ENCODE measurements around the gene ENOX1.

- no peak for TF ChIP-seq ESRRG (CRISPR knock-in tag; IDR thresholded peaks at IDR 0.05)
- no peak for TF ChIP-seq POU6F1 (CRISPR knock-in tag; IDR thresholded peaks at IDR 0.05; ENCODE audit: borderline replicate concordance, low read depth)
- no peak for TF ChIP-seq CREB5 (CRISPR knock-in tag; IDR thresholded peaks at IDR 0.05; ENCODE audit: low read depth)
- no peak for TF ChIP-seq RARB (CRISPR knock-in tag; IDR thresholded peaks at IDR 0.05)
- TF ChIP-seq ZNF70 (CRISPR knock-in tag; IDR thresholded peaks at IDR 0.05), result no peak
- no peak for TF ChIP-seq OSR1 (CRISPR knock-in tag; IDR thresholded peaks at IDR 0.05)
- TF ChIP-seq PATZ1 (CRISPR knock-in tag; IDR thresholded peaks at IDR 0.05; ENCODE audit: borderline replicate concordance), result no peak
- no peak for TF ChIP-seq PPARA (CRISPR knock-in tag; IDR thresholded peaks at IDR 0.05; ENCODE audit: borderline replicate concordance)
- no peak for TF ChIP-seq CSRNP3 (CRISPR knock-in tag; IDR thresholded peaks at IDR 0.05)
- TF ChIP-seq TOX (CRISPR knock-in tag; IDR thresholded peaks at IDR 0.05; ENCODE audit: borderline replicate concordance), result no peak
- TF ChIP-seq ZFP3 (CRISPR knock-in tag; IDR thresholded peaks at IDR 0.05), result no peak
- no peak for TF ChIP-seq ZFP30 (CRISPR knock-in tag; IDR thresholded peaks at IDR 0.05)
Measured at GRCh38 chr13:43405457-43405856, 381.3 kb downstream of the ENOX1 start.
